ENCODE data around the gene POLD2.

The POLD2 gene

DNA sequence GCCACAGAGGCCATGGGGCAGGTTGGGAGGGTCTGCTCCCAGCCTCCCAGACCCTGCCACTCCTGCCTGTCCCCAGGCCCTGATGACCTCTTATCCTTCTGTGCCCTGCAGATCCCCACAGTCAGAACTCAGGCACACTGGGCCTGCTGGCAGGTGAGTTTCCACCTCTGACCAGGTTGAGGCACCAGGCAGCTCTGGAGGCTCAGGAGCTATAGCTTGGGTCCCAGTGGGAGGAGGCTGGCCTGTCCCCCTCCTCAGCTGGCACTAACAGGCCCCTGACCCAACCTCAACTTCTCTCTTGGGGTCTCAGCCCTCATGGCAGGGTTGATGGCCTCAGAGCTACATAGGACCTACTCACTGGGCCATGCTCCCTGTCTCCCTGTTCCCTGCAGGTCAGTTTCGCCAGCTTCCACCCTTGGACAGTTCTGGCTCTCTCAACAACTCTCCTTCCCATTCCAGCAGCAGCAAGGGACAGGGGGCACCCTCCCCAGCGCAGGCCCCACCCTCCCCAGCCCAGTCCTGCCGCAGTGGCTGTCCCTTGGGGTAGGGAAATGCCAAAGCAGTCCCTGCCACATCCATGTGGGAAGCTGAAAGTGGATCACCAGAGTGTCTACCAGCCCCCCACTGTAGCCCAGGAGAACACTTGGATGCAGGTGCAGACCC is 21.9 kb downstream of the POLD2 start:
- no peaks in the 10 kb centered on the region for H3K4me1 ChIP-seq (ENCODE audit: control insufficient read depth, insufficient read depth, low read length)
- peaks cover 22% of the 10 kb centered on the region for H3K27me3 ChIP-seq (ENCODE audit: control insufficient read depth, insufficient read depth, low read length)
- H3K4me3 ChIP-seq (ENCODE audit: low read depth, low read length) = no peak overlapping the region
- no peaks in the 10 kb centered on the region for H3K36me3 ChIP-seq (ENCODE audit: control insufficient read depth, insufficient read depth, low read length)
- H3K9ac ChIP-seq (ENCODE audit: low read depth, low read length) = no peak overlapping the region
- no peaks in the 10 kb centered on the region for H3K9me3 ChIP-seq (ENCODE audit: control insufficient read depth, insufficient read depth, low read length)

GRCh38 chr7:44100458-44101302 is 22.7 kb downstream of the POLD2 start:
- Histone ChIP-seq H3K4me1 (ENCODE audit: control insufficient read depth, insufficient read depth, low read length) (no peaks in the 10 kb centered on the region), H3K36me3 (ENCODE audit: control insufficient read depth, insufficient read depth, low read length) (no peaks in the 10 kb centered on the region), H3K9ac (ENCODE audit: low read depth, low read length) (no peak overlapping the region), H3K4me3 (ENCODE audit: low read depth, low read length) (no peak overlapping the region), H3K27me3 (ENCODE audit: control insufficient read depth, insufficient read depth, low read length) (peaks cover 18% of the 10 kb centered on the region), H3K9me3 (ENCODE audit: control insufficient read depth, insufficient read depth, low read length) (no peaks in the 10 kb centered on the region)

DNA sequence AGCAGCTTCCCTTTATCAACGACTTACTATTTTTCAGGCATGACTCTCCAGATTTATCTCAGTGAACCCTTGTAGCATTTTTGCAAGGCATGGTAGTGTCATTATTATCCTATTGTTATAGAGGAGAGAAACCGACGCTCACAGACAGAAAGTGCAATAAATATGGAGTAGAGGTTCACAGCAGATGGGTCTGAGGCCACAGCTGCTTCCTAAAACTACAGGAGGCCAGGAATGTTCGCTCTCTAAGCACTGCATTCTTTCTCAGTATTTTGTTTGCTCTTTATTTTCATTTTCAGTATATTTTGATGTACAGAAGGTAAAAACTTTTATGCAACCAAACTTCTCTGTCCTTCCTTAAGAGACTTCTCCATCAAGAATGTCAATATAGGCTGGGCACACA is 23.7 kb downstream of the POLD2 start:
- H3K36me3 ChIP-seq (ENCODE audit: control insufficient read depth, insufficient read depth, low read length) = no peaks in the 10 kb centered on the region
- no peaks in the 10 kb centered on the region for H3K4me1 ChIP-seq (ENCODE audit: control insufficient read depth, insufficient read depth, low read length)
- H3K9me3 ChIP-seq (ENCODE audit: control insufficient read depth, insufficient read depth, low read length) = no peaks in the 10 kb centered on the region
- H3K9ac ChIP-seq (ENCODE audit: low read depth, low read length) = no peak overlapping the region
- H3K4me3 ChIP-seq (ENCODE audit: low read depth, low read length) = no peak overlapping the region
- H3K27me3 ChIP-seq (ENCODE audit: control insufficient read depth, insufficient read depth, low read length) = peaks cover 9% of the 10 kb centered on the region

- Histone ChIP-seq H3K27me3 (ENCODE audit: control insufficient read depth, insufficient read depth, low read length) (peaks cover 9% of the 10 kb centered on the region), H3K9ac (ENCODE audit: low read depth, low read length) (no peak overlapping the region), H3K36me3 (ENCODE audit: control insufficient read depth, insufficient read depth, low read length) (no peaks in the 10 kb centered on the region), H3K9me3 (ENCODE audit: control insufficient read depth, insufficient read depth, low read length) (no peaks in the 10 kb centered on the region), H3K4me1 (ENCODE audit: control insufficient read depth, insufficient read depth, low read length) (no peaks in the 10 kb centered on the region), H3K4me3 (ENCODE audit: low read depth, low read length) (no peak overlapping the region)
Measured at GRCh38 chr7:44098092-44099068, 25.0 kb downstream of the POLD2 start.

DNA sequence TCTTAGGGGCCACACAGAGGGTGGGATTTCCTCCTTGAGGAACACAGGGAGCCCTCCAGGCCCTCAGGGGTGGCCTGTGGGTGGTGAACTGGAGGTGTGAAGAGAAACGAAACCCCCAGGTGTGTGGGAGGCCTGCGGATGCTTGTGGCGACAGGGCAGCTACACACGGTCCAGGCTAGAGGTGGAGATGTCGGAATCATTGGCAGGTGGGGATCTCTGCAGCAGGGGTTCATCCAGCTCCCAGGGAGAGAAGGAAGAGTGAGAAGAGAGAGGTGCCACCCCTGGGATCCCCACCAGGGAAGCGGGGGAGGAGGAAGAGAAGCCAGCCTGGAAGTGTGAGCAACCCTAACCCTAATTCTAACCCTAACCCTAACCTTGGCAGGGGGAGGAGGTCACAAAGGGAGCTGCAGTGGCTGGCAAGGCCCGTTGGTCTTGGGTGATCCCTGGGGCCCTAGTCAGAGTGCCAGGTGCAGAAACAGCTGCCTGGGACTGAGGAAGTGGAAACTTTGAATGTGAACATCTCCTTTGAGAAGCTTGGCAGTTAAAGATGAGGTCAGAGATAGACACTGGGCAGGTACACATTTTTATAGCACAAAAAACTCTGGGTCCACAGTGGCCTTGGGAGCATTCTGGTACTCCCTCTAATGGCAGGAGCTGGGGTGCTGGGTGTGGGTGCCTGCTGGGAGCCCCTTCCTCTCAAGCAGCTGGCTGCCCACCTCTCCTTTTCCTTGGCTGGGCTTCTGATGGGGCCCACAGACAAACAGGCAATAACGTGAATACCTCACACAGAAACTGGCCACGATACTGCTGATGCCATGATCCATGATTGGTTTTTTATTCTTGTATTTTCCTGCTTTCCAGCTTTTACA is 26.1 kb downstream of the POLD2 start:
- Histone ChIP-seq H3K4me3 (ENCODE audit: low read depth, low read length) (no peak overlapping the region), H3K27me3 (ENCODE audit: control insufficient read depth, insufficient read depth, low read length) (peaks cover 2% of the 10 kb centered on the region), H3K4me1 (ENCODE audit: control insufficient read depth, insufficient read depth, low read length) (no peaks in the 10 kb centered on the region), H3K9ac (ENCODE audit: low read depth, low read length) (no peak overlapping the region), H3K9me3 (ENCODE audit: control insufficient read depth, insufficient read depth, low read length) (no peaks in the 10 kb centered on the region), H3K36me3 (ENCODE audit: control insufficient read depth, insufficient read depth, low read length) (no peaks in the 10 kb centered on the region)

DNA sequence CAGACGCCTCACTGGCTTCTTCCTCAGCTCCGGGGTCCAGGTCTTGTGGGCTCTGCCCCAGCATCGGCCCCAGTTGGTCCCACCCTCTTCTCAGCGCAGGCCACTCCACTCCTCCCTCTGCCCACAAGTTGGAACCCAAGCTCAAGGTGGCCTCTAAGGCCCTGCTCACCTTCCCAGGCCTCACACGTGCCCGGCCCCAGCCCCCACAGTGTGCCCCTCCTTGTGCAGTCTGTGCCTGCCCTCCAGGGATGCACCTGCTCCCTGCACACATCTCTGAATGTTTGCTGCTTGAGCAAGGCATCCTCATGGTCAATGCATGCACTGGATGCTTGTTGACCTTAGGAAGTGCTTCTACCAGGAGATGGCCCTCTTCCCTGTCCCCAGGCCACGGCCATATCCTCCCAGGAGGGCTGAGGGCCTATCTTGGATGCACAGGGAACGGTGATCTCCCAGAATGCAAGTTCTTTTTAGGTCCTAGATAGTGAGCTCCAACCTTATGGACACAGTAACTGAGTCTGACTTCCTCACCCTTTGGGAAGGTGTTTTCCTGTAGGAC is 26.9 kb downstream of the POLD2 start:
- no peaks in the 10 kb centered on the region for H3K9me3 ChIP-seq (ENCODE audit: control insufficient read depth, insufficient read depth, low read length)
- no peaks in the 10 kb centered on the region for H3K36me3 ChIP-seq (ENCODE audit: control insufficient read depth, insufficient read depth, low read length)
- H3K4me3 ChIP-seq (ENCODE audit: low read depth, low read length) = no peak overlapping the region
- no peak overlapping the region for H3K9ac ChIP-seq (ENCODE audit: low read depth, low read length)
- no peaks in the 10 kb centered on the region for H3K27me3 ChIP-seq (ENCODE audit: control insufficient read depth, insufficient read depth, low read length)
- H3K4me1 ChIP-seq (ENCODE audit: control insufficient read depth, insufficient read depth, low read length) = no peaks in the 10 kb centered on the region

GRCh38 chr7:44095781-44096180 is 27.6 kb downstream of the POLD2 start:
- Histone ChIP-seq H3K4me1 (ENCODE audit: control insufficient read depth, insufficient read depth, low read length) (no peaks in the 10 kb centered on the region), H3K9me3 (ENCODE audit: control insufficient read depth, insufficient read depth, low read length) (no peaks in the 10 kb centered on the region), H3K4me3 (ENCODE audit: low read depth, low read length) (no peak overlapping the region), H3K36me3 (ENCODE audit: control insufficient read depth, insufficient read depth, low read length) (no peaks in the 10 kb centered on the region), H3K9ac (ENCODE audit: low read depth, low read length) (no peak overlapping the region), H3K27me3 (ENCODE audit: control insufficient read depth, insufficient read depth, low read length) (no peaks in the 10 kb centered on the region)

GRCh38 chr7:44094883-44095592 is 28.3 kb downstream of the POLD2 start:
- Histone ChIP-seq H3K4me3 (ENCODE audit: low read depth, low read length) (no peak overlapping the region), H3K4me1 (ENCODE audit: control insufficient read depth, insufficient read depth, low read length) (no peaks in the 10 kb centered on the region), H3K27me3 (ENCODE audit: control insufficient read depth, insufficient read depth, low read length) (no peaks in the 10 kb centered on the region), H3K9ac (ENCODE audit: low read depth, low read length) (no peak overlapping the region), H3K9me3 (ENCODE audit: control insufficient read depth, insufficient read depth, low read length) (no peaks in the 10 kb centered on the region), H3K36me3 (ENCODE audit: control insufficient read depth, insufficient read depth, low read length) (no peaks in the 10 kb centered on the region)

DNA sequence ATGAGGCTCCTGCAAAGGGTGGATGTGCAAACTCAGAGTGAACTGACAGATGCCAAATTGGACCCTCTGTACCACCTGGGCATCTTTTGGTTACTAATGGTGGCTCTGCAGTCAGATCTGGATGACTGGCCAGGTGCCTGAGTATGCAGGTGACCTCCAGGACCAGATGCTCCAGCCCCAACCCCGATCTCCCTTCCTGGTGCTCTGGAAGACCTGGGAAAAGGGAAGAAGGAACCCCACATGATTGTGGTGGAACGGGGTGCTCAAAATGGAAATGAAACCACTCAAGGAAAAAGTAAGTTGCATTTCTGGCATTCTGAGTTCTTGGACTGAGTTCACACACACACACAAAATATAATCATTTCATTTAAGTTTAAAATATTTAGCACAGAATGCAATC is 29.0 kb downstream of the POLD2 start:
- no peaks in the 10 kb centered on the region for H3K9me3 ChIP-seq (ENCODE audit: control insufficient read depth, insufficient read depth, low read length)
- H3K4me1 ChIP-seq (ENCODE audit: control insufficient read depth, insufficient read depth, low read length) = no peaks in the 10 kb centered on the region
- H3K36me3 ChIP-seq (ENCODE audit: control insufficient read depth, insufficient read depth, low read length) = no peaks in the 10 kb centered on the region
- H3K27me3 ChIP-seq (ENCODE audit: control insufficient read depth, insufficient read depth, low read length) = no peaks in the 10 kb centered on the region
- H3K9ac ChIP-seq (ENCODE audit: low read depth, low read length) = no peak overlapping the region
- H3K4me3 ChIP-seq (ENCODE audit: low read depth, low read length) = no peak overlapping the region

GRCh38 chr7:44093102-44093641 is 30.2 kb downstream of the POLD2 start:
- H3K36me3 ChIP-seq (ENCODE audit: control insufficient read depth, insufficient read depth, low read length) = no peaks in the 10 kb centered on the region
- H3K4me1 ChIP-seq (ENCODE audit: control insufficient read depth, insufficient read depth, low read length) = no peaks in the 10 kb centered on the region
- no peaks in the 10 kb centered on the region for H3K9me3 ChIP-seq (ENCODE audit: control insufficient read depth, insufficient read depth, low read length)
- no peak overlapping the region for H3K9ac ChIP-seq (ENCODE audit: low read depth, low read length)
- H3K27me3 ChIP-seq (ENCODE audit: control insufficient read depth, insufficient read depth, low read length) = no peaks in the 10 kb centered on the region
- no peak overlapping the region for H3K4me3 ChIP-seq (ENCODE audit: low read depth, low read length)

Data from iPS-15b (cell line).